Hematopoietic multipotent progenitor cell (in vitro differentiated cells): ENCODE results near the gene CCDC70. TPM values are rescaled to one million over a fixed set of nuclear protein-coding genes. Genes with fewer than 3 reads are reported as not detected.
A peak's percentile ranks its signal among the peaks of the same experiment; 100 is the strongest.

Experiments used
- DNase-seq, 3 donors: peaks; one replicate each; pipeline ENCODE4 v3.0.0-alpha.2; 2011 to 2015; ENCODE audit warnings: low read depth in 2 of 3, low spot score in 2 of 3
- total RNA-seq: library from RNA; depleted of rRNA; stranded (reverse); fragments of >200 nt; gene quantifications from one replicate; pipeline ENCODE4 v1.2.3, GENCODE V29; 2012

CCDC70 gene
- total RNA-seq, 1 donor = not detected

DNA sequence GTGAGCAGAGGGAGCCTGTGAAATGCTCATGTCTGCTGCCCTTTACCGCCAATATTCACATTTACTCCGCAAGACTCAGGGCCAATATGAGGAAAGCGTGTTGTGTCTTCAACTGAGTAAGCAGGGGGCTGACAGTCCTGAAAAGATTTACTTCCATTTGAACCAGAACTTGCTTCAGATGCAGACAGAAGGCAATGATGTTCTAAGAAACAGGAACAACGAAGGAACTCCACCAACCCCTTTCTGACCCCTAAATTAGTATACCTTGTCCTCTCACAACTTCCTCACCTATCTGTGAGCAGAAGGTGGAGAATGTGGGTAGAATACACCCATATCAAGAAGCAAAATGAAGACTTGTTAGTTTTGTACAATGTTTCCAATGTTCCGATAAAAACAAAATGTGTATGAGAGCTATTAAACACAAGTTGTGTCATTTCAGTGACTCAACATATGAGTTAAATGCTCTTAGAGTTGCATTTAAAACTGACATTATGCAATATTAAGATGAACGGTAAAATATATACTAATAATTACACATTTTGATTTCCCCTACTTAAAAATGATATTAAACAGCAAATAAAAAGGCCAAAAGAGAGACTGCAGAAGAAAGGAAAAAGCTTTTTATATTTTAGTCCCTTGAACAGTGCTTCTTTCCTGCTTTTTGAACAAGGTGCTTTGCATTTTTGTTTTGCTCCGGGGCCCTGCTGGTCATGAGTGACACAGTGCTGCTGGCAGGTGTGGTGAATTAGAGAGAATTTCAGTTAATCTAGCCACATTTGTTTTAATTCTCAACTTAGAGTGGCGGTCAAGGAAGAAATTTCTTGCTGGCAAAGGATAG lies 32.8 kb upstream of the CCDC70 start:
- DNase-seq = no peak

DNA sequence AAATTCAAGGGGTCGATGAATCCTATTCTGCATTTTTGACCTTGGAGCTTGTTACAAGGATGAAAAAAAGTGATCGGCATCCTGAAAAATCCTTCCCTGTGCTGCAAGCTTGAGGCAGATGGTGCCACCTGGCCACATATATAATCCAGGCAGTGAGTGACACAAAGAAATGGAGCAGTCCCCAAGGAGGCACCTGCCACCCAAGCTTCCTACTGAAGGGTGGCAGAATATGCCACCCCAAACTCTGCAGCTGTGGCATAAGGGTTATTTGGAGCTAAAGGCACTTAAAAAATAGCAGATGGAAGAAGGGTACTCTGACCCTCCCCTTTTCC lies 32.2 kb upstream of the CCDC70 start:
- no peak for DNase-seq

DNA sequence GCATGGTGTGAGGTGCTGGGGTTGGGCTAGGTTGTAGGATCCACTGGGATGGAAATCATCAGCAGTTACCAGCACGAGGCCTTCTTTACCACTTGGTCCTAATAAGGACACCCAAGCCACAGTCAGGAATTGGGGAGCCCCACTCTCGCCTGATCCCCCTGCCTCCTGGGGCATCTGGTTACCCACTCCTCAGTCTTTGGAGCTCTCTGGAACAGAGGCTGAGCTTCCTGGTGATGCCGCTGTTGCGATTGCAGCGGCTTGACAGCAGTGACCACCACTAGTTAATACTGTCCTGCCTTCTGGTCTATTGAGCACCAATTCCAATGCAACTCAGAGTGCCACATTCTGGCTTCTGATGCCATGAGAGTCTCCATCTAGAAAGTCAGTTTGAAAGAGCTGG lies 30.2 kb upstream of the CCDC70 start:
- no peak for DNase-seq

DNA sequence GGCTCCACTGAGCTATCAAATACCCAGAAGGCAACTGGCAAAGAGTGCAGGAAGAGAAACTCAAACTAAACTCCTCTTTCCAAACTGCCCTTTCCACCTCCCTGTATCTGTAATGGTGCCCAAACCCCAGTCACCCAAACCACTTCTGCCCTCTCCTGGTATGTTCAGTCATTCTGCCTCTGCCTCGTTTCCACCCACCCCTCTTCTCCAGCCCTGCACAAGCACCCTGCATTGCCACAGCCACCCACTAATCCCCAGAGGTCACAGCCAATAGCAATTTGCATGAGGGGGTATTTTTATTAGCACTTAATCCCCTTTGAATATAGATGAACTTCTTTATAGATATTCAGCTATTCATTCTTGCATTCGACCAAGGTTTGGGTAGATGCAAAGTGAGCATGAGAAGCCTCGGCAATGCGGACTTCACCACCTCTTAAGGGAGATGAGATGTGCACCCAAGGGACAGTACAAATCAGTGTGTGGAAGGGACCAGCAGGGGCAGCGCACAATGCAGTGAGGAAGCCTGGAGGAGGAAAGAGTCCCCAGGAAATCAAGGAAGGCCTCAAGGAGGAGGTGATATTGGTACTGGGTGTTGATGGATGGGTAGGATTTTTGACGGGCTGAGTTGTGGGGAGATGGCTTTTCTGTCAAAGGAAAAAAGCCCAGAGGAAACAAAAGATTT lies 29.2 kb upstream of the CCDC70 start:
- DNase-seq = peak in 2 of 3 donors; percentile 44 to 69

DNA sequence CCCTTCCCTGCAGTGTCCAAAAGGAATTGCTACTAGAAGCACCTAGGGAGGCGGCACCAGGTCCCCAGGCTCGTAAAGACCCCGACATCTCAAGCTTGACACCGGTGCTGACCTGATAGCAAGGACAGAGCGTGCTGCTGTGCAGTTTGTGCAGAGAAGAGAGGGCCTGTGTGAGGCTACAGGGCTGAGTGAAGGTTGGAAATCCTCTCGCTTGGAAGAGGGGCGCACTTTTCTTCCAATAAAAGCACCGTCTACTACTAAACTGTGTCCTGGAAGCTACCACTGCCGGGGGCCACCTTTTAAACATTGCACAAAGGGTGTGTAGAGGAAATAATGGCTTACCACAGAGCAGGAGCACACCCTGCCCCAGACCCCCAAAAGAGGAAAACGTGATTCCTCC lies 27.8 kb upstream of the CCDC70 start:
- DNase-seq = no peak

DNA sequence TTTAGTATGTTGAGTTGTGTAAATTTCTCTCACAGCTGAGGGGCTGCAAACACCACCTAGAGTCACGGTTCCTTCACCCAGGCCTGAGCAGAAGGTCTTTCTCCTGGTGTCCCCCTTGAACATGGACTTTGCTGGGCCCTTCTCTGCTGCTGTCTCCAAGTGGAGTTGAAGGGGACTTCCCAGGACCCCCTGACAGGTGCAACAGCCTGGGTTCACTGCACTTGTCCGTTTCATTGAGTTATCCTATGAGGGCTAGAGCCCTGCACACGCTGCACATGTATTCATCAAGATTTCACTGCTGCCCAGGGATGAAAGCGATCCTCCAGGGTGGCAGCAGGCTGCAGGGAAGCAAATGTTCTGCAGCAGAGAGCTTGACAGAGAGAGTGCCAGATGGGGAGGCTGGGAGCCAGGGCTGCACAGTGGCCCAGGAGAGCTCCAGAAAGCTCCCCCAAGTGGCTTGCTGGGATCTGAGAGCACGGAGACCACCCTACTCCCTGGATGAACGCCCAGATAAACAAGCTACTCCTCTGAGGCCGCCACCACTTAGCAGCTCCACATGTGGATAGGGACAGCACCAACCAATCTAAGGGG lies 27.1 kb upstream of the CCDC70 start:
- no peak for DNase-seq

DNA sequence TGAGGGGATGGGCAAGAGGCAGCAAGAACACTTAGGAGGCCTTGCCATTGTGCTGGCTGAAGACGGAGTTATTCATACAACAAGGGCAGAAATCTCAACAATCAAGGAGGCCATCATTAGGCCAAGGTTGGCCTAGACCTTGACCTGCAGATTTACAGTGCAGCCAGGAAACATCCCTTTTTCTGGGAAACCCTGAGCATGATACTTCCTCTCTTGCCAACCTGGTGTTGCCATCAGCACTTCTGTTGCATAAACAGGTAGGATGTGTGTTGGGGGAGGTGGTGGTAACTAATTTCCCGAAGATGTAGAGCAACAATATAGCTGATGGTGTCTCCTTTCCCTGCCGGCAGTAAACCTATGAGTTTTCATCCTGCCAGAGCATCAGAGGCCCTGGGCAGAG lies 24.8 kb upstream of the CCDC70 start:
- no peak for DNase-seq

DNA sequence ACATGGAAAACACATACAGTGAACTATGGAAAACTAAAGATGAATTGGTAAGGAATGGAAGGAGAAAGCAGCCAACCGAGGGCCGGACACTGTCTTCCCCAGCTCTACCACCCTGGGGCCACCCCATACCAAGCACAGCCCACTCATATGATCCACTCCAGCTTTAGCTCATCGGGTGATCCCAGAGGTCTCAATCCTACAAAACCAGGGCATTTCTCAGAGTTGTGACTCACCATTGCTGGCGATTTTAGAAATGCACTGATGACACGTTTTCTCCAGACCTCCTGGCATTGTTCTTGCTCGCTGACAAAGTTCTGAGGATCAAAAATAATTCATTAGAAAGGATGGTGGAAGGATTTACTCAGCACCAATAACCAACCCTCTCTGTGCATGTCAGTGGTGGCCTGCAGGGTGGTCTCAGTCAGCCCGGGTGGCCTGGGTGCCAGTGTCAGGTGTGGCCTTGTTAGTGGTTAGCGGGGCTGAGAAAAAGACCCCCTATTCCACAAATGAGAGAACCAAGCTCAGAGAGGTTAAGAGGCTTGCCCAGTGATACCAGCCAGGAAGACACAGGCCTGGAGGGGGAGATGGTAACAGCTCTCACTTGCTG lies 23.4 kb upstream of the CCDC70 start:
- DNase-seq = no peak

DNA sequence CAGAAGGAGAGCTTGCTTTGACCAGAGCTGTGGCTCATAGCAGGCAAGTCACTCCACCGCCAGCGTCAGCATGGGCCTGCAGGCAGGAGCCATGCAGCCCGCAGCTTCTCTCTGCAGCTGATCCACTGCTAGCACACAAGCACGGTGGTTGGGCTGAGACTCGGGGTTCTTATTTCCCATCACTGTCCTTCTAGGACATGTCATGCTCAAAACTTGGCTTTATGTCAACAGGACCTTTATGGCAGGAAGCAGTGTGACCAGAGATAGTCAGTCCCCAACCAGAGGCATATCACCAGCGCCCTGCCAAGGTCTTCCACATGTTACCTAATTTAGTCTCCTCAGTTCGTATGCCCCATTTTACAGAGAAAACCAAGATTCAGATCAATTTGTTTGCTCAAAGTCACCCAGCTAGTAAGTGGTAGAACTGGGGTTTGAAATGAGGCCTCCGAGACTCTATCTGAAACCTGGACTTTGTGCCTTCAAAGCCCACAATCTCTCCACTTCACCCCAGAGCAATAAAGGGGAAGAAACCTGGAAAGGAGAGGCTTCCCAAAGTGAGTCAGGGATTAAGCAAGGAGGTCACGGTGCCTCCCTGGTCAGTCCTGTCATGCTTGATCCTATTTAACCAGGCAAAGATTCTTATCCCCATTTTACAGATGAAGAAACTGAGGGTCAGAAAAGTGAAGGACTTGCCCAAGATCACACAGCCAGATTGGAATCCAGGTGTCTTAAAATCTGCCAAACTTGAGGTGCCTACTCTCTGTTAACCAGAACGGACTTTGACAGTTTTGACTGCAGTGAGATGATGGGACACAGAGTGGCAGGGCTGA lies 21.8 kb upstream of the CCDC70 start:
- DNase-seq = peak in 2 of 3 donors; percentile 42 to 69

DNA sequence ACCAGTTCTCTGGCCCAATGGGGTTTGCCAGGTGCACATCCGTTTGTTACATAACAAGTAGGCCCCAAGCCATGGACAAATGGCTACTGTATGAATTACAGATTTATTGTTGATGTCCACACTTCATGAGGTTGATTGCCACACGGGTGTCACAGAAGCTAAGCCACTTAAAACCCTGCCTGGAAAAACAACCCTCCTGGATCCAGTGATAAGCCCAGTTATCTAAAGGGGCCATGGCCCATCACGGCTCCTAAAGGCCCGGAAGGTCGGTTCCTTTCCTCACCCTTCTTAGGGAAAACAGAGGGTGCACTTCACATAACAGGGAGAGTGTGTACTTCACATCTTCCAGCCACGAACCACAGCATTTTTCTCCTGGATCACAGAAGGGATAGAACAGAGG lies 20.9 kb upstream of the CCDC70 start:
- no peak for DNase-seq

DNA sequence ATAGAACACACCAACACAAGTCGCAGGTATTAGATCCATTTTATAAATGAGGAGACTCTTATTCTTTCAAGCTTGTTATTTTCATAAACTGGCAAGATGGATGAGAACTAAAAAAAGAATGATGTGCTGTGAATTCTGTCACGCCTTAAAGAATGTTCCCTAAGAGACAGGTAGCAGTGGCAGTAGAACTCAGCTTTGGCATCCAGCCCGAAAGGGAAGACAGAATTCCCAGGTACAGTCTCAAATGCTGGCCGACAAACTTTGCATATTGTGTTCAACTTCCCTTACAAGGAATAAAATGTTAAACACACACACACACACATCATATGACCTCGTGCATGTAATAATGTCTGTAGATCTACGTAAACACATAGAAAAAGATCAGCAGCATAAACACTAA lies 20.0 kb upstream of the CCDC70 start:
- DNase-seq = no peak

DNA sequence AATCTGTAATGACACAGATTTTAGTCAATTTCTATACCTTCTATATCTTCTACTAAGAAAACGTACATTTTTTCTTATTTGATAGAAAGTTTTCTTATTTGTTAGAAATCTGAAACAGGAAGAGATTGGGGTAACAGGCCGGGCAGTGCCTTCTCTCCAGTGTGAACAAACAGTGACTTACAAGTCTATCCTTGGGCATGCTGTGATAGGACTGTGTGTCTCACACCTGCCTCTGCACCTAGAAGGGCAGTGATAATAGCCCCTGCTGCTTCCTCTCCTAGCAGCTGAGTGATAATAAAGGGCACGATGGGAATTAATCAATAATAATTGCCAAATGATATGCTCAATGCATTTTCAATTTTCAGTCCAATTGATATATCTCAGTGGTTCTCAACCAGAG lies 18.2 kb upstream of the CCDC70 start:
- no peak for DNase-seq

DNA sequence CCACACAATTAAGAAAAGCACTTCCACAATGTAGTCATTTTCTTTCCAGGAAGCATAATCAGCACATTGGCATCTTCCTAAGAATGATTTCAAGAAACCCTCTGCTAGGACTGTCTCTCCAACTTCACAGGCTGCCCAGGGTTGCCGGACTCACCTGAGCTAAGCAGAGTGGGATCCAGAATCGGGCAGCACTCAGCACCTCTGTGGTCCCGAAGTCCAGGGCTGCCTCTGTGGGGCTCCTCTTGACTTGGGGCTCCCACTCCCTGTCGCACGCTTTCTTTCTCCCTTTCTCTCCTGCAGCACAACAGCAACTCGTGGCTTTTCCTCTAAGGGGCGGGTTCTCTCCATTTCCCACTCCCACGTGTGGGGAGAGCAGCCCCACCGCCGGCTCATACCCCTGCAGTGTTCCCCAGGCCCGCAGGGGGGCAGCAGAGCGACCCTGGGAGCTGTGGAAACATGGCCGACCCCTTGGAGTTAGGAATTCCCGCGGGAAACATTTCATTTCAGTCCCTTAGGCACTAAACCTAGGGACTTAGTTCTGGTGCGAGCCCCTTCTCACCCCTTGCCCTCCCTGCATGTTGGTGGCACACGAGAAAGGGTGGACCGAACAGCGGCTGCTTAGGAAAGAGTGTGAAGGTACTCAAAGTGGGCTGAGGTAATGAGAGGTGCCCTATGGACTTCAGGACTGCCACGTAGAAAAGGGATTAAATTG lies 16.8 kb upstream of the CCDC70 start, which contains the start of gene TMEM272:
Gene TMEM272, minus strand, starts transcription at position 316 of the 712 bp plus-strand sequence. CDS start 6,647 bp downstream, outside the sequence.
- peak in 2 of 3 donors; percentile 50 to 56 for DNase-seq

DNA sequence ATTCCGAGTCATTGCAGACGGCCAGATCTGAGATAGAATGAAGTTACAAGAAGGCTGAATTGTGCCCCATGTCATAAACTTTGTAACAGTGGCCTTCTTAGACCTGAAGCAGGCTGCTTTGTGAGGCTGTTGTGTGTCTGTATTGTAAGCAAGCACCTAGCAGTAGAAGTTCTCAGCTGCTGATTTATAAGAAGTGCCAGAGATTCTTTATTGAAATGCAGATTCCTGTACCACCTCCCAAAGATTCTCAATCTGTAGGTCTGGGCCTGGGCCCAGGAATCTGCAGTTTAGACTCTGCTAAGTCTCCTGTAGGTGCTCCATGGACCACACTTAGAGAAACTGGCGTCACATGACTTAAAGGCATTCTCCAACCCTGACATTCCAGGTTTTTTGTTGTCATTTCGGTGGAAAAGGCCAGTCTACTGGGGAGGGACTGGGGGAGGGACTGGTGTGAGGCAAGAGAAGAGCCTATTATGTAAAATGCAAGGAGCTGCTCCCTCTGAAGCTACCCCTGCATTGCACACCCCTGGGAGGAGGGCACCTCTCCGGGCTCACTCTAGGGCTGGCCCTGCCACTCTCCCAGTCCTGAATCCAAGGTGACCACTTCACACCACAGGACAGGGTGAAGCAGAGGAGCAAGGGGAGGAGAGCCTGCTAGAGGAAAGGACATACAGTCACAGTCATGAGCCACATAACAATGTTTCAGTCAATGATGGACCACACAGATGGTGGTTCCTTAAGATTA lies 16.0 kb upstream of the CCDC70 start:
- DNase-seq = no peak

DNA sequence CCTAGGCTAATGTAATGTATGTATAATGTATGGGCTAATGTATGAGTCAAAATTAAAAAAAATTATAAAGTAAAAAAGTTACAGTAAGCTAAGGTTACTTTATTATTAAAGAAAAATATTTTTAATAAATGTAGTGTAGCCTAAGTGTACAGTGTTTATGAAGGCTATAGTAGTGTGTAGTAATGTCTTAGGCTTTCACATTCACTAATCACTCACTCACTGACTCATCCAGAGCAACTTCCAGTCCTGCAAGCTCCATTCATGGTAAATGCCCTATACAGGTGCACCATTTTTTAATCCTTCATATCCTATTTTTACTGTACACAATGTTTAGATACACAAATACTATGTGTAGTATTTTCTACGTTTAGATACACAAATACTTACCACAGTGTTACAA lies 15.0 kb upstream of the CCDC70 start:
- DNase-seq = no peak

DNA sequence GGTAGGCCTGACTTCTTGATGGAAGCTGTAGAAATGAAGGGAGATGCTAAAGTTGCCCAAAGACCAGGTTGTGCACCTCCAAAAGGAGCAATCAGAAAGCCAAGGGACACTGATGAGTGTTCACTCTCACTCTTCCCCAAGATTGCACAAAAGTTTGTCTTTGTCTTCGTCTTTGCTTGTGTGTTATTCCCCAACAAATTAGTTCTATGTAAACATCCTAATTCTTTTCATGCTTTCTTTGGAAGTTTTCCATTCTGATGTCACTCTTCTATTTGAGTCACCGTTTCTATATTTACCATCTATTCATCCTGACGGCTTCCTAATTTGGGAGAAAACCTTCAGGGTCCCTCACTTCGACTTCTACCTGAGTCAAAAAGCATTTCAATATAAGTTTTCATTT lies 13.1 kb upstream of the CCDC70 start:
- DNase-seq = no peak

DNA sequence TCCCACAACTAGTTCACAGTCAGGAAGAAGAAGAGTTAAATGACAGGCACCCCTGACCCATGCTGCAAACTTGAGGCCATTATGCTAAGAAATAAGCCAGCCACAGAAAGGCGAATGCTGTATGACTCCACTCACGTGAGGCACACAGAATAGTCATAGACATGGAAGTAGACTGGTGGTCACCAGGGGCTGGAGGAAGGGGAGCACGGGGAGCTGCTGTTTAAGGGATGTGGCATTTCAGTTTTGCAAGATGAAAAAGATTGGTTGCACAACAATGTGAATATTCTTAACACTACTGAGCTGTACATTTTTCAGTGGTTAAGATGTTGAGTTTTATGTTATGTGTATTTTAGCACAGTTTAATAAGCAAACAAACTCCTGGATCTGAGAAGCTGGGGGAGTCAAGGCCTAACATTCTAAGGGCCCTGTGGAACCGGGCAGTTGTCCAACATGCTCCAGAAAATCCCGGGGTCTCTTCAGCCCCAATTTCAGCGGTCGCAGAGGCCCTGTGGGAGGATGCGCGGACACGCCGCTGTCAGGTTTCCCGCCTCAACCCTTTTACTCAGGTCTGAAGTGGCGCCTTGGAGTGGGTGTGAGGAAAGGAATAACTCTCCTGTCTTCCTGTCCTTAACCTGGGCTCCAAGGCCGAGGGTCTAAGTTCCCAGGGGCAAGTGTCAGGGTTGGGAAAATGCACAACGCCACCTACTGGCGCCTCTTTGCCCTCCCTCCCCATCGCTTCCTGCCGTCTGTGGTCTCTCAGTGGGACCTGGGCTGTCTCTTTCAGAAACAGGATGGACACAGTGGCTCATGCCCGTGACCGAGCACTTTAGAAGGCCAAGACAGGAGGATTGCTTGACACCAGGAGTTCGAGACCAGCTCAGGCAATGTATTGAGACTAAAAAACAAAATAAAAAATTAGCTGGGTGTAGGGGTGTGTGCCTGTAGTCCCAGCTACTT lies 12.3 kb upstream of the CCDC70 start:
- peak in 1 of 3 donors; percentile 56 for DNase-seq
